Measurements from ENCODE around the gene NRP1. TPM values are rescaled to one million over a fixed set of nuclear protein-coding genes. Genes with fewer than 3 reads are reported as not detected.

The NRP1 gene
- total and polyA plus RNA-seq, 9 donors, result 39.6 to 134 (median 67.2) TPM

- TF ChIP-seq POLR2A (IDR thresholded peaks at IDR 0.05), result no peak
- no peak for TF ChIP-seq EP300 (IDR thresholded peaks at IDR 0.05)
- no peak for TF ChIP-seq CTCF (IDR thresholded peaks at IDR 0.05)
- Histone ChIP-seq H3K27ac (no peak overlapping the region), H3K4me3 (no peak overlapping the region), H3K9me3 (no peaks in the 10 kb centered on the region), H3K4me1 (ENCODE audit: insufficient read depth) (no peaks in the 10 kb centered on the region), H3K27me3 (no peaks in the 10 kb centered on the region), H3K36me3 (no peaks in the 10 kb centered on the region)
- intact Hi-C loops (cut with DNase I), result no loop called here
- WGBS, 3 donors, result 78 to 86% (median 82%) methylated on average over 5 of the region's 5 CpGs
- no peak for DNase-seq
These were observed 154.1 kb downstream of the NRP1 start for GRCh38 chr10:33180390-33180789.

GRCh38 chr10:33179067-33179466 is 155.4 kb downstream of the NRP1 start:
- no peak overlapping the region for H3K4me3 ChIP-seq
- H3K4me1 ChIP-seq (ENCODE audit: insufficient read depth), result no peaks in the 10 kb centered on the region
- intact Hi-C loops (cut with DNase I), result no loop called here
- no peaks in the 10 kb centered on the region for H3K9me3 ChIP-seq
- no peak for DNase-seq
- peak overlapping the region in 1 of 2 donors; percentile 37 for H3K27ac ChIP-seq
- no peaks in the 10 kb centered on the region for H3K27me3 ChIP-seq
- H3K36me3 ChIP-seq, result no peaks in the 10 kb centered on the region
- 26 to 53% (median 31%) methylated on average over 8 of the region's 8 CpGs for WGBS, 3 donors
- no peak for TF ChIP-seq POLR2A (IDR thresholded peaks at IDR 0.05)
- TF ChIP-seq CTCF (IDR thresholded peaks at IDR 0.05), result no peak
- no peak for TF ChIP-seq EP300 (IDR thresholded peaks at IDR 0.05)

GRCh38 chr10:33178026-33178755 is 156.3 kb downstream of the NRP1 start:
- intact Hi-C loops (cut with DNase I), result no loop called here
- H3K27ac ChIP-seq, result peak overlapping the region in 1 of 2 donors; percentile 46
- no peaks in the 10 kb centered on the region for H3K36me3 ChIP-seq
- no peak overlapping the region for H3K4me3 ChIP-seq
- H3K9me3 ChIP-seq, result no peaks in the 10 kb centered on the region
- H3K4me1 ChIP-seq (ENCODE audit: insufficient read depth), result no peaks in the 10 kb centered on the region
- 8 to 16% (median 13%) methylated on average over 3 of the region's 3 CpGs for WGBS, 3 donors
- H3K27me3 ChIP-seq, result no peaks in the 10 kb centered on the region
- no peak for DNase-seq
- no peak for TF ChIP-seq EP300 (IDR thresholded peaks at IDR 0.05)

- no peak for DNase-seq
- WGBS, 3 donors, result 64 to 89% (median 82%) methylated on average over 2 of the region's 2 CpGs
- Histone ChIP-seq H3K4me1 (ENCODE audit: insufficient read depth) (no peaks in the 10 kb centered on the region), H3K9me3 (no peaks in the 10 kb centered on the region), H3K27me3 (no peaks in the 10 kb centered on the region), H3K4me3 (no peak overlapping the region), H3K27ac (no peak overlapping the region), H3K36me3 (no peaks in the 10 kb centered on the region)
- intact Hi-C loops (cut with DNase I), result no loop called here
- TF ChIP-seq EP300 (IDR thresholded peaks at IDR 0.05) (no peak), POLR2A (IDR thresholded peaks at IDR 0.05) (no peak), CTCF (IDR thresholded peaks at IDR 0.05) (no peak)
These were observed 157.8 kb downstream of the NRP1 start for GRCh38 chr10:33176688-33177087.

GRCh38 chr10:33174674-33175434 is 159.6 kb downstream of the NRP1 start:
- intact Hi-C loops (cut with DNase I), result no loop called here
- 77 to 81% (median 80%) methylated on average over 5 of the region's 5 CpGs for WGBS, 3 donors
- Histone ChIP-seq H3K27ac (no peak overlapping the region), H3K9me3 (no peaks in the 10 kb centered on the region), H3K4me3 (no peak overlapping the region), H3K27me3 (no peaks in the 10 kb centered on the region), H3K36me3 (no peaks in the 10 kb centered on the region), H3K4me1 (ENCODE audit: insufficient read depth) (no peaks in the 10 kb centered on the region)
- TF ChIP-seq CTCF (IDR thresholded peaks at IDR 0.05) (no peak), POLR2A (IDR thresholded peaks at IDR 0.05) (no peak), EP300 (IDR thresholded peaks at IDR 0.05) (no peak)
- no peak for DNase-seq
